HPDE6-E6E7 (cell line): ENCODE measurements around the gene ARL14.
"Not testable (repeated sequence)": the region's sequence is repeated elsewhere in the genome, so short reads cannot be mapped to it uniquely, and the experiment has no call there.

Experiments used
- DNase-seq: peaks from one replicate; pipeline ENCODE4 v3.0.0; 2011; ENCODE audit warnings: missing footprints; ENCODE audit errors: extremely low spot score

Gene ARL14

DNA sequence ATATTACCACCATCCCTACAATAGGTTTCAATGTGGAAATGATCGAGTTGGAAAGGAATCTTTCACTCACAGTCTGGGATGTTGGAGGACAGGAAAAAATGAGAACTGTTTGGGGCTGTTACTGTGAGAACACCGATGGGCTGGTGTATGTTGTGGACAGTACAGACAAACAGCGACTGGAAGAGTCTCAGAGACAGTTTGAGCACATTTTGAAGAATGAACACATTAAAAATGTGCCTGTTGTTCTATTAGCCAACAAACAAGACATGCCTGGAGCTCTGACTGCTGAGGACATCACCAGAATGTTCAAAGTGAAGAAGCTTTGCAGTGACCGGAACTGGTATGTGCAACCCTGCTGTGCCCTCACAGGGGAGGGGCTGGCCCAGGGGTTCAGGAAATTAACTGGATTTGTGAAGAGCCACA lies 510 bp downstream of the ARL14 start:
- no peak for DNase-seq

GRCh38 chr3:160678292-160678842 lies 1.4 kb downstream of the ARL14 start:
- DNase-seq = no peak

GRCh38 chr3:160684368-160684740 lies 7.4 kb downstream of the ARL14 start:
- DNase-seq = no peak

- DNase-seq = no peak
Observed at GRCh38 chr3:160685144-160685766, 8.3 kb downstream of the ARL14 start.

DNA sequence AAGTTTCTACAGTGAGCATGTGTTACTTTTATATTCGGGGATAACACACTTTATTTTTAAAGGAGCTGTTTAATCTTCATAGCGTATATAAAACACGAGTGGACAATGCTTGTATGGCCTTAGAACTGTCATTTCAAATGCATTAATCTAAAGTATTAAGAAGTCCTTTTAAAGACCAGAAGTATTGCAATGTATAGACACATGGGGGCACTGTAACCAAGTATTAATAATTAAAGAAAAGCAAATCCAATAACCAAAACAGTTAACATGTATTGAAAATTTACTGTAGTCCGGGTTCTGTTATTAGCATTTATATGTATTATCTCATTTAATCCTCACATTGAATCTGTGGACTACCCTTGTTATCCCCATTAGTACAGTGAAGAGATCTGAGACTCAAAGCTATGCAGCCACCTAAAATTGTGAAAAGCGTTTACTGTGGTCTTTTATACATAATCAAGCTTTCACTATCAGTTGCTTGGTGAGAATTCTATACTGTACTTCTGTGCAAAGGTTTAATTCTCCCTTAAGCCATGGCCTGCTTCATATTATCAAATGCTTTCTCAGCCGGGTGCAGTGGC lies 10.1 kb downstream of the ARL14 start:
- no peak for DNase-seq

DNA sequence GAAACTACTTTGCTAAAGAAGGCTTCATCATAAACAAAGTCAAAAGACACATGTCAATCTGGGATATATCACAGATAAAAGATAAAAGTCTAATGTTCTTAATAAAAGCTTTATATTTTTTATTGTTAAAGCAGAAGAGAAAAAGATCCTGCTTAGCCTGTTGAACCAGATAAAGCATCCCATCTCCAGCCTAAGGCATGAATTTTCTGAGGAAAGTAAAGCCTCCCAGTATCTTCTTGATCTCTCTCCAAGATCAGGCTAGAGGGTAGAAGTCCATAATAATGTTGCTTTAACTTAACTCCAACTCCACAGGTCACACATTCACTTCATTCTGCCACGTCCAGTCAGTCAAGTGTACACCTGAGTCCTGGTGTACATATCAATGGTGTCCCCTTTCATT lies 14.2 kb downstream of the ARL14 start:
- DNase-seq = no peak

- no peak for DNase-seq
Observed at GRCh38 chr3:160691962-160692361, 15.0 kb downstream of the ARL14 start.

DNA sequence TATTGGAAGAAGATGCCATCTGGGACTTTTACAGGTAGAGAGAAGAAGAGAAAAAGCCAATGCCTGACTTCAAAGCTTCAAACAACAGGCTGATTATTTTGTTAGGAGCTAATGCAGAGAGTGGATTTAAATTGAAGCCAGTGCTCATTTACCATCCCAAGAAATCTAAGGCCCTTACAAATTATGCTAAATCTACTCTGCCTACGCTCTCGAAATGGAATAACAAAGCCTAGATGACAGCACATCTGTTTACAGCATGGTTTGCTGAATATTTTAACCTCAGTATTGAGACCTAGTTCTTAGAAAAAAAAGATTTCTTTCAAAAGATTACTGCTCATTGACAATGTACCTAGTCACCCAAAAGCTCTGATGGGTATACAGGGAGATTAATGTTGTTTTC lies 16.2 kb downstream of the ARL14 start:
- DNase-seq = no peak

GRCh38 chr3:160694345-160694744 lies 17.4 kb downstream of the ARL14 start:
- DNase-seq = no peak

DNA sequence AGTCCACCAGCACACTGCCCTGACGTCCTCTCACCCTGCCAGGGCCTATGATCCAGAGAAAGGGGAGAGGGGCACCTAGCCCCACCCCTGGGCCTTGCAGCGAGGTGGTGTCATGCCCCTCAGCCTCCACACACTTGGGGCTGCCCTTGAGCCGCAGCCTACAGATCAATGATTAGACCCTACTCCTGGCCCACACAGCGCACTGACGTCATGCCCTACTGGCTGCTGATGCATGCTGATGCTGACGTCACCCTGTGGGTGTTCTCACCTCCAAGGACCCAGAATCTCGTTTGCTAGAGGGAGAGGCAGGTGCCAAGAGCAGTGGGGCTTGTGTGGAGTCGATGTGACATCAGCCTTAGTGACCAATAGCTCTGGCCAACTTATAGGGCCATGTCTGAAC lies 18.0 kb downstream of the ARL14 start:
- DNase-seq = no peak

DNA sequence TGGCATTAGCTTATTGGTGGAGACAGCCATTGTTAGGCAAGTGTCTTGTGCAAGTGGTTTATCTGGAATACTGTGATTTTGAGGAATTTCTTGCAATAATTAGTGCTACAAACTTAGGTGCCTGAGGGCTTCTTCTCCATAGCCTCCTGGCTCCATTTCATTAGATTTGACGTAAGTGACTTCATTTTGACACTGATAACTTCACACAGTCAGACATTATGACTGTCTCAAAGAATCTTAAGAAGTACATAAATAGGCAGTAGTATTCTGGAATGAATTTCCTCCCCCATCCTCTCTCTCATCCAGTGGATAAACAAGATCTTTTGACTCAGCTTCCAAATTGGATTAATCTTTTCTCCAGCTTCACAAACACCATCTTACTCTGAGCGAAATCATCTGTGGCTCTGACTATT lies 19.0 kb downstream of the ARL14 start:
- no peak for DNase-seq

GRCh38 chr3:160697637-160698380 lies 20.8 kb downstream of the ARL14 start:
- DNase-seq = no peak

GRCh38 chr3:160698599-160699195 lies 21.7 kb downstream of the ARL14 start:
- no peak for DNase-seq

GRCh38 chr3:160701490-160701889 lies 24.5 kb downstream of the ARL14 start:
- no peak for DNase-seq

- DNase-seq = no peak
Observed at GRCh38 chr3:160702290-160702689, 25.3 kb downstream of the ARL14 start.

- no peak for DNase-seq
Observed at GRCh38 chr3:160703974-160704373, 27.0 kb downstream of the ARL14 start.

- DNase-seq = peak; percentile 43
Observed at GRCh38 chr3:160707187-160707794, 30.3 kb downstream of the ARL14 start.

DNA sequence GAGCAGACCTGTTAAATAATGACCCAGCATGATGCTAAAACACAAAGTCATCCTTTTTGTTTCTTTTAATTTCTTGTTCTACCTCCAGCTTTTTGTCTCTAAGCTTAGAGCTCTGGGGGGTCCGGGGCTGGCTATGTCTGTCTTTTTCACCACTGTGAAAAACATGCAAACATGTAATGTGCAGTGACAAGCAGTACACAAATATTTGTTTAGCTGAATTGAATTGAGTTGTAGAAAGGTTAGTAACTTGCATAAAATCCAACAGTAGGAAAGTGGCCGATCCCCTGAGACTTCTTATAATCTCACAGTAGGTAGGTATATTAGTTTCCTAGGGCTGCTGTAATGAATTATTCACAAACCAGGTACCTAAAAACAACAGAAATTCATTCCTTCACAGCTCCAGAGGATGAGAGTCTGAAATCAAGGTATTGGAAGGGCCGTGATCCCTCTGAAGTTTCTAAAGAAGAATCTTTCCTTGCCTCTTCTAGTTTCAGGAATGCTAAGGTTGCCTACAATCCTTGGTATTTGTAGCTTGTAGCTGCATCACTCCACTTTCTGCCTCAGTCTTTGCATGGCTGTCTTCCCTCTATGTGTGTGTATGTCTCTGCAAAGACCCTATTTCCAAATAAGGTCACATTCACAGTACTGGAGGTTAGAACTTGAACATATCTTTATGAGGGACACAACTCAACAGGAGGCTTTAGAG lies 32.7 kb downstream of the ARL14 start:
- no peak for DNase-seq

DNA sequence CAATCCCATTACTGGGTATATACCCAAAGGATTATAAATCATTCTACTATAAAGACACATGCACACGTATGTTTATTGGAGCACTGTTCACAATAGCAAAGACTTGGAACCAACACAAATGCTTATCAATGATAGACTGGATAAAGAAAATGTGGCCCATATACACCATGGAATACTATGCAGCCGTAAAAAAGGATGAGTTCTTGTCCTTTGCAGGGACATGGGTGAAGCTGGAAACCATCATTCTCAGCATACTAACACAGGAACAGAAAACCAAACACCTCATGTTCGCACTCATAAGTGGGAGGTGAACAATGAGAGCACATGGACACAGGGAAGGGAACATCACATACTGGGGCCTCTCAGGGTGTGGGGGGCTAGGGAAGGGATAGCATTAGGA lies 36.2 kb downstream of the ARL14 start:
- DNase-seq = not testable (repeated sequence)

- no peak for DNase-seq
Observed at GRCh38 chr3:160719710-160720109, 42.8 kb downstream of the ARL14 start.

DNA sequence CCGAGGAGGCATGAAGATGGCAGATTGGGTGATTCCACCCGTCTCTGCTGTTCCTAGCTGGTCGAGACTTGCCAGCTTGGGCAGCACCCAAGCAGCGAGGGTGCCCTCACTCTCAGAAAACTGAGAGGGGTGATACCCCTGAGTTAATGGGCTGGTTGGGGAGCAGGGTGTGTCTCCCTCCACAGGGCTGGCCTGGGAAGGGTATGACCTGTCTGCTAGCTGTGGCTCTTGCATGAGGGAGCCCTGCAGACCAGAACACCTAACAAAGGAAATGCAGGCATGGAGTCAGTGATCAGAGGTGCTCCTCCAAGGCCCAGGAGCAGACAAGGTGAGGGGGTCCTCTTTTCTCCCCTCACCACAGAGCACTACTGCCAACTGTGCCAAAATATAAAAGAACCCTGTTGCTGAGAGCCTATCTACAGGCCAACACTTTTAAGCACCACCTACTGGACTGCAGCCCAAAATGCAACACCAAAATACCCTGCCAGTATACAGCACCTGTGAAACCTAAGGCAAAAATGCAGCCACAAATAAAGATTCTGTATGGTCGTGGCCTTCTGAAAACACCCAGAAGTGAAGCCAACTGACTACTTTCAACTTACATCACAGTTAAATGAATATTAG lies 43.3 kb downstream of the ARL14 start:
- DNase-seq = no peak
